Measurements from ENCODE around the gene AGAP1.

AGAP1 gene

DNA sequence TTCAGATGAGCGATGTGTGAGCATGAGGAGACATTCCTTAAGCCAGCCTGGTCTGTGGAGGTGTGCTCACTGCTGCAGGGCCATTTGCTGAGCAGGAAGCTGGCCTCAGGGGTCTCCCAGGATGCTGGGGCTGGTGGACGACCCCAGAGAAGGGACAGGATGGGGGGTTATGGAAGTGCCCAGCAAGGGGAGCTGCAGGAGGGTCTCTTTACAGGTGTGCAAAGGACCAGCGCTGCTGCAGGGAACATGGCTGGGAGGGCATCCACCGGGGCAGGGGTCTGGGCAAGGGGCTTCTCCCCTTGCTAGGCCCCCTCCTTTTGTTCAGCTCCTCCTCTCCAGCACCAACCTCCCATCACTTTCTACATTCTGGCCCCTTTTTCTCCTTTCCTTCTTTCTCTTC lies 489.2 kb downstream of the AGAP1 start:
- DNase-seq = no peak

DNA sequence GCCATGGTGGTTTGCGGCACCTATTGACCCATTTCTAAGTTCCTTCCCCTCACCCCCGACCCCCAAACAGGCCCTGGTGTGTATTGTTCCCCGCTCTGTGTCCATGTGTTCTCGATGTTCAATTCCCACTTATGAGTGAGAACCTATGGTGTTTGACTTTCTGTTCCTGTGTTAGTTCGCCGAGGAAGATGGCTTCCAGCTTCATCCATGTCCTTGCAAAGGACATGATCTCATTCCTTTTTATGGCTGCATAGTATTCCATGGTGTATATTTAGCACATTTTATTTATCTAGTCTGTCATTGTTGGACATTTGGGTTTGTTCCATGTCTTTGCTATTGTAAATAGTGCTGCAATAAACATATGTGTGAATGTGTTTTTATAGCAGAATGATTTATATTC lies 490.7 kb downstream of the AGAP1 start:
- no peak for DNase-seq

DNA sequence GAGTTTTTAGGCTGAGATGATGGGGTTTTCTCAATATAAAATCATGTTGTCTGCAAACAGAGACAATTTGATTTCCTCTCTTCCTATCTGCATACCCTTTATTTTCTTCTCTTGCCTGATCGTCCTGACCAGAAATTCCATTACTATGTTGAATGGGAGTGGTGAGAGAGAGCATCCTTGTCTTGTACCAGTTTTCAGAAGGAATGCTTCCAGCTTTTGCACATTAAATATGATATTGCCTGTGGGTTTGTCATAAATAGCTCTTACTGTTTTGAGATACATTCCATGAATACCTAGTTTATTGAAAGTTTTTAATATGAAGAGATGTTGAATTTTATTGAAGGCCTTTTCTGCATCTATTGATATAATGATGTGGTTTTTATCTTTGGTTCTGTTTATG lies 492.5 kb downstream of the AGAP1 start:
- DNase-seq = no peak

DNA sequence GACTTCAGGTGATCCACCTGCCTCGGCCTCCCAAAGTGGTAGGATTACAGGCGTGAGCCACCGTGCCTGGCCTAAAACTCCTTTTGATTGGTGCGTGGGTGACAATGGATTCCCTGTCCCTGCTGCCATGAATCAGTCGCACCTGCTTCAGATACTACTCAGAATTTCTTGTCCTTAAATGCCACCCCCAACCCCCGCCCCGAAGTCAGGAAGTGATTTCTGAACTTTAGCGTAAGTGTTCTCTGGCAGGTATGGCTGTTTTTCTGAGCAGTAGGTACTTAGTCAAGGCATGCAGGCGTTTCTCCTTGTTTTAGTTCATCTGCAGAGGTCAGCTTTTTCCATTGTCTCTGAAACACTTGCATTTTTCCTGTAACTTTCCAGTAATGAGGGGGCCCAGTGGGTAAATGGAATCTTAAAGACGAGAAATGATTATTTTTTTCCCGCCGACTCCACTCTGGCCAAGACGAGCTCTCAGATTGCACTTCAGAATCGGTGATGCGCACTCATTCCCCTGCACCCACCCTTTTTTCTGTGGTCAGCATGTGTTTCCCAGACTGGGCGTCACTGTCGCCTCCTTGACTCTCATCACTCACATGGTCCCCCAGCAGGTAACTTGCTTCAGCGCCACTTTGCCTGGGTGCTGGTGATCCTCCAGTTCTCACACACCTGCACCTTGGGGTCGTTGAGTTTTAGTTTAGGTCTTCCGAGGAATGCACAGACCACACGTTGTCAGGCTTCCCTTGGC lies 494.6 kb downstream of the AGAP1 start:
- DNase-seq = no peak

DNA sequence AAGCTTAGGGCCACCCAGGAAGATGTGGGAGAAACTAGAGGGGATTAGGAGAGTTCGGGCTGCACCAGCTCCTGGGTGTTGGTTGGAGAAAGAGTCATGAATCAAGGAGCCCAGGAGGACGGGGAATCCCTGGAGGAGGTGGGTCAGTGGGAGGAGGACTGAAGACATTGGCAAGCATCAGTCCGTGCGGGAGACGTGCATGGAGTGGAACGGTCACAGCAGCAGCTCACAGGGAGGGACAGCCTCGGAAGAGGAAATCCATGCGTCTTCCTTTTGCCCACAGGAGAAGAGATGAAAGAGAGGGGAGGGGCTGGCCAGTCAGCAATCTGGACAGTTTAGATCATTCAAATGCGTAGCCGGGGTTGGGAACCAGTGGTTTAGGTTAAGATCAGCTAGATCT lies 495.7 kb downstream of the AGAP1 start:
- no peak for DNase-seq

DNA sequence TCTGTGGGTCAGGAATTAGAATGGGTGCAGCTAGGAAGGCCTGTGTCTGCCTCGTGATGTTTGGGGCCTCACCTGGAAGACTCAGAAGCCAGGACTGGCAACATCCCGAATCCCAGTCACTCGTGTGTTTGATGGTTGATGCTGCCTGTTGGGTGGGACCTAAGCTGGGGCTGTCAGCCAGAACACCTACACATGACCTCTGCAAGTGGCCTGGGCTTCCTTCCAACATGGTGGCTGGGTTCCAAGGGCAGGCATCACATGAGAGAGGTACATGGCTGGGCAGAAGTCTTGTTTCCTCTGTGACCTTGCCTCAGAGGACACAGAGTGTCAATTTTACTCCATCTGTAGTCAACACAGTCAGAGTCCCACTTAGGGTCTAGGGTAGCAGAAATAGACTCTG lies 496.5 kb downstream of the AGAP1 start:
- DNase-seq = no peak

DNA sequence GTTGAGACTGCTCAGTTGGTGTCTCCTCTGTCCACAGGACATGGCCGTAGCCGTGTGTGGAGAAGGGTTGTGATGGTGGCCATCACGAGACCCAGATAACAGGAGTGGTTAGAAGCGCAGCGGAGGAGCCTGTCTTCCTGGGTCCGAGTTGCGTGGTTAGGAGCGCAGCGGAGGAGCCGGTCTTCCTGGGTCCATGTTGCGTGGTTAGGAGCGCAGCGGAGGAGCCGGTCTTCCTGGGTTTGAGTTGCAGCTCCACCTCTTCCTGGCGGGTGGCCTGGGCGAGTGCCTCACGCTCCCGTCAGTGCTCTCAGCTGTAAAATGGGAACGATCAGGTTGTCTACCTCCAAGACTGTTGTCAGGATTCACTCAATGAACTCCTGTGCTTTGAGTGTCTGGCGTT lies 498.2 kb downstream of the AGAP1 start:
- DNase-seq = no peak

DNA sequence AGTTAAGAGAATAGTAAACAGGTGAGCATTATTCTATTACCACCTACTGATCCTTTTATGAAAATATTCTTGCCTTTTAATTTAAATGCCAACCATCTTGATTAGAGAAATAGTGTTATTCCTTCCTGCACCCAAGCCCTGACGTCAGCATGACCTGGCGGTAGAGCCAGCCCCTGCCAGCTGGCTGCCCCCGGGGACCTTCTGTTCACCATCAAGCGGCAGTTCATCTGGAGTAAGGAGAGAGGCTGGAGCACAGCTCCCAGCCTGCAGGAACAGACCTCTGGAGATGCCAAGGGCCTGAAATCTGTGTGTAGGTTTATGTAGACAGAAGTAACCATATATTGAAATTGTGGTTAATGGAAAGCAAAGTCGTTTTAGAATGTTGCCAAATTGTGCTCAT lies 502.6 kb downstream of the AGAP1 start:
- DNase-seq = no peak

DNA sequence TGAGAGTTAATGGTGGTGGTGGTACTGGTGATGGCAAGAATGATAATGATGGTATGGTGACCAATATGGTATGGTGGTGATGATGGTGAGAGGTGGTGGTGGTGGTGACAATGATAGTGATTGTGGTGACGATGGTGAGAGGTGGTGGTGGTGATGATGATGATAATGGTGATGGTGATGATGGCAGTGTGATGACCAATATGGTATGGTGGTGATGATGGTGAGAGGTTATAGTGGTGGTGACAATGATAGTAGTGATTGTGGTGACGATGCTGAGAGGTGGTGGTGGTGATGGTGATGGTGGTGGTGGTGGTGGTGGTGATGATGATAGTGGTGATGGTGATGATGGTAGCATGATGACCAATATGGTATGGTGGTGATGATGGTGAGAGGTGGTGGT lies 505.2 kb downstream of the AGAP1 start:
- no peak for DNase-seq

DNA sequence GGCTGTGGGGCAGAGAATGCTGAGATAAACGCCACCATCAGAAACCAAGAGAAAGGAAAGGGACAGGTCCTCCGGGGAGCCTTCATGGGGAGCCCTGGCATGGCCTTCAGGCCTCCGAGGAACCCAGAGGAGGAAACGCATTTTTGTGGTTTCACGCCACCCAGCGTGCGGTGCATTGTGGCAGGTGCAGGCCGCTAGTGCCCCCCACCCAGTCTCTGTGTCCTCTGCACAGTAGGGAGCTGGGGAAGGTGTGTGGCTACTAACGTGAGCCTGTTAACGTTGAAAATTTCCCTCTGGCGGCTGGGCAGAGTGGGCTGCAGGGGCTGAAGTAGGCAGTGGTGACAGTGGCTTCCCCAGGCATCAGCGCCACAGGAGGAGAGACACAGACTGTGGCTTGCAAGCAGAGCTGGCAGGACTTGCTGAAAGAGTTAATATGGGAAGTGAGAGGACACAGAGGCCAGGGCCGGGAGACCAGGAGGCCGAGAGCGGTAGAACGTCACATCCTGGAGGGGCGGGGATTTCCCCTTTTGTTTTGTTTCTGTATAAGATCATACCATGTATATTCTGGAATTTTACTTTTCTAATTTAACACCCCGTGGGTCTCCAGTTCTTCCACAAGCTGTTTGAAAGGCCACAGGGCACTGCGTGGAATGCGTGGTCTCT lies 507.5 kb downstream of the AGAP1 start:
- no peak for DNase-seq

DNA sequence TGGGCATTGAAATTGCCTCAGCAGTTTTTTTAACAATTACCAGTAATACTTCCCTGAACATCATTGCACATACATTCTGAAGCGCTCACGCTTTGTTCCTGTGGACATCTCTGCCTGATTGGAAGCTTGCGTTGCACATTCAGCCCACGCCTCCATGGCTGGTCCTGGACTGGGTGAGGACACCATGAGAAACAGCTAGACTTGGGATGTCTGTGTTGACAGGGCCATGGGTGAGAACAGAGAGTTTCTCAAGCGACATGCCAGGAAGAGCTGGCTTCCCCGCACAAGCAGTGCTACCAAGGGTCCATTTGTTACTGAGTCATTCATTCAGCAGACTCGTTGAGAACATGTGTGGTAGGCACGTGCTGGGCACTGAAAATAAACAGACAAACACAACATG lies 508.0 kb downstream of the AGAP1 start:
- no peak for DNase-seq

DNA sequence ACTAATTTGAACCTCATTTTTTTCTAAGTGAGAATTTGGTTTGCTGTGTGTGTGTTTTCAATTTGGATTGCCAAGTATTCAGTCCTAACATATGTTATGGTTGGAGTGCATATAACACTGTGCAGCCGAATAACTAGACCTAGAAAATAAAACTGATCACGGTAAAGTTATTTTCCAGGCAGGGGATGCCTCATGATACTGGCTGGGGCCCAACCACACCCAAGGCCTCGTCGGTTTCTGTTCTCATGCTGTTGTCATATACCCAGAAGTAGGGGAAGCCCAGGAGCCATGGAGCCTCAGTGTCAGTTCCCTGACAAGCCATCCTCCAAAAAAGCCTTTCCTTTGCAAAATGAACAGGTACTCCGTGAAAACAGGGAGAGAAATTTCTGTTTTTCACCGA lies 514.2 kb downstream of the AGAP1 start:
- no peak for DNase-seq

DNA sequence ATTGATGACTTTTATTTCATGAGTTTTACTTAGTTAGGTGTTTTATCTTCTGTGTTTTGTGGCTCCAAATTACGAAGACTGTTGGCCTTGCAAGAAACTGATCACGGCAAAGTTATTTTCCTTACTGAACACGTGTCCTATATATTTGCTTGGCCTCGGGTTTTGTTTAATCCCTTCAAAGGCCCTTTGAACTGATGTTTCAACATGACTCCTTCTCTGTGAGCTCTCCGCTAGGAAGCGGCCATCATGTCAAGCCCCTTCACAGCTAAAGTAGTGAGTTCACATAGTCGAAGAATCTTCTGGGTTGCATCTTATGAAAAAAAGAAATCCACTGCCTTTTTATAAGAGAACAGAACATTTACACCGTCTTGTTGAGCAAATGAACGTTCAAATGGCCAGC lies 515.0 kb downstream of the AGAP1 start:
- no peak for DNase-seq

DNA sequence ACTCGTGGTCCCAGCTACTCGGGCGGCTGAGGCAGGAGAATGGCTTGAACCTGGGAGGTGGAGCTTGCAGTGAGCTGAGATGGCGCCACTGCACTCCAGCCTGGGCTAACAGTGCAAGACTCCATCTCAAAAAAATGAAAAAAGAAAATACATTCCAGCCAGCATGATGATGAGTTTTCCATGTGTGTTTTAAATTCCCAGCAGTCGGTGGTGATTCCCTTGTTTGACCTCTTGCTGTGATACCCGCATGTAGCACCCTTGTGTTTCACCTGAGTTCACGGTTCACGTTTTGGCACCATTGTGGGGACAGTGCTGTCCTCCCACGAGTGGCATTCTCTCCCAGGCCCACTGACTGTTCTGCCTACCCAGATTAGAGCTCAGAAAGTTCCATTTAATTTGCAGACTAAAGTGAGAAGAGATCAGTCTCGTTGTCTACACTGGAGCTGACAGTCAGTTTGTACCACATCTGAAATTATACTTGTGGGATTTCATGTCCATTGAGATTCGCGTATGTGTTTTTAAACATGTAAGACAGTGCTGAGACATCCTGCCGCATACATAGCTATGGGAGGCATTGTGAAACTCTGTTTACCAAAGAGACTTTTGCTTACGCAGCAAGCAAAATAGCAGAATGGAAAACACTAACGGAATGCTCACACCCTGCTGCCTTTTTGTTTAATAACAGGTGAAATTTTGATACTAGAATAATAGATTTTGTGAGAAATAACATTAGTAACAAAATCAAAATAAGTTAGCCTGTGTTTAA lies 517.3 kb downstream of the AGAP1 start:
- no peak for DNase-seq

DNA sequence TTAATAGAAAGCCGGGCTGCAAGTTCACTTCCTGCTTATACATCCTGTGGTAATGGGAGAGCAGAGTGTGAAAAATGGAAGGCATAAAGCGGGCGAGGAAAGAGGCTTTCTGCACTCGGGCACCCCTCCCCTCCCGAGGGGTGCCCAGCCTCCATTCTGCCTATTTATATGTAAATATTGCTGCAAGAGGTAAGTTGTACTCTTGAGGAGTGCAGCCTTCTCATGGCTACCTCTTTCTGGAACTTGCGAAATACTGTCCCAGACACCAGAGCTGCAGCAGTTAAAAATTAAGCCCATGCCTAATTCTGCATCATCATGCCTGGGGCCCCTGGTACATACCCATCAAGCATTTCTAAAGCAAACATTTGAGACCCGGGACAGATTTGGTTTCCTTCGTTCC lies 518.3 kb downstream of the AGAP1 start:
- DNase-seq = no peak

DNA sequence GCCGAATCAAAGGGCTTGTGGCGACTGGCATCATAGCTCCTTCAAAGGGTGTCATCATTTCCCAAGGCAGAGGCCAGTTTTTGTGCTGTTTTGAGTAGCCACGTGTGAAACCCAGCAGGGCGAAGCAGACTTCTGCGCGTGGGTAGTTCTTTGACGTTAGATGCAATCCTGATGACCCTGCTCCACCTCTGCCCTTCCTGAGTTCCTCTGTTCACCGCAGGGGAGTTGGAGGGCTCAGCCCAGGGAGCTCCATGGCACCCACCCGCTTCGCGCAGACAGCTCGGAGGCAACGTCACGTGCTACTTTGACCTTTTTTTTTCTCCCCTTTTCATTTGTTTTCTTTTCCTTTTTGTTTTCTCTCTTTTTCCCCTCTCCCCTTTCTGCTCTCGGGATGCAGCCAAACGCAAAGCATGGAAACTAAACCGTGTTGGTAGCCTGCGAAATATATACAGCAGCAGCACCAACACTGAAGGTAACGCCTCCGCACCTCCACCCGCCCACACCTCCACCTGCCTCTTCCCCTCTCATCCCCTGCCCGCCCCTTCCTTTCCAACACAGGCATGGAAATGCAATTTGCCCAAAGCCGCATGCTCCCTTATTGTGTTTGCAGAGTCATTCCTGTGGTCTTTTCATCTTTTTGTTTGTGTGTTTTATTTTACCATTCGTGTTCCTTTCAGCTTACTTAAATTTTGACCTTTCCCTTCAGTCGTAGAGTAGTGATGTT lies 520.7 kb downstream of the AGAP1 start:
- no peak for DNase-seq

DNA sequence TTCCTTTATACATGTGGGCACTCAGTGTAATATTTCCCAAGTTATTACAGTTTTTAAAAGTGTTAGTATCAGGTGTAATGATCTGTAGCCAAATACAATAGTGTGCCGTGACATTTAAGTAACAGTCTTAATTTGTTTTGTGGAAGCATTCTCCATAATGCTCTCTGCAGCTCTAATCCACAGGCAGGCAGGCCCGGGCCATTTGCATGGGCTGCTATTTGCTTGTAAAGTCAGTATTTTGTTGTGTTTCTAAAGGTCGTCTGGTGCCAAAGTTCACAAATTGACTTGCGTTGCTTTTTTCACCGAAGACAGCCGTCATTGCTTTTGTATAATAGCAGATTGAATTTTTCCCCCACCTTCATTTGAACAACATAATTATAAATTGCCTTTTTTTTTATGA lies 521.3 kb downstream of the AGAP1 start:
- no peak for DNase-seq

DNA sequence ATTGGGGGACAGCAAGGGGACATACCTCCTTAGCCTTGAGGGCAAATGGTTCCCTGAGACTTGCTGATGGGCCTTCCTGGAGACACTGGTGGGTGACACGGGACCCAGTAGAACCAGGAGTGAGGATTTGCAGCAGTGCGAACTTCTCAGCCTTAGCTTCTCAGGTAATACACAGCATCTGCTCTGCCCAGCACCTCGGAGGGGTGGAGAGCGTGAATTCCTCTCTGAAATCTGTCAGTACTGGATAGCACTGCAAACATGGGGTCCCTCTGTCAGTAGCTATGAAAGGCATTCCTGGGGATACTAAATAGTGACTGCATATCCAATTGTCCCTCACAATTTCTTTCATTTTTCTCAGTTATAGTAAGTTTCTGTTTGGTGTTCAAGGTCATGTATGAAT lies 522.7 kb downstream of the AGAP1 start:
- DNase-seq = no peak

DNA sequence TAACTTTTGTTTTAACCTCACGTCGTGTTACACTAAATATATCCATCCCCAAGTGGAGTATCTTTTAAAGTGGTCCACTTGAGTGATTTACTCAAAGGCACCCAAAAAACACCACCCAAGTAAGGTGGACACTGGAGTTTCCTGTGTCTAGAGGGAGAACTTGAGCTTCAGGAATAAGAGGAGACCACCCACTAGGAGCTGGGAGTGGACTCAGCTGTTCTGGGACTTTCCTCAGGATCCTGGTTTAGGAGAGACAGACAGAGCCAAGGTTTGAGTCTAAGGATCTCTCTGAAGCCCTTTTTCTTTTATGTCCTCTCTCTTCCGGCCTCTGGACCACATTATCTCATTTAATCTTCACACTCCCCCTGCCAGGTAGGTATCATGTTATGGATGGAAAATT lies 523.6 kb downstream of the AGAP1 start:
- no peak for DNase-seq

DNA sequence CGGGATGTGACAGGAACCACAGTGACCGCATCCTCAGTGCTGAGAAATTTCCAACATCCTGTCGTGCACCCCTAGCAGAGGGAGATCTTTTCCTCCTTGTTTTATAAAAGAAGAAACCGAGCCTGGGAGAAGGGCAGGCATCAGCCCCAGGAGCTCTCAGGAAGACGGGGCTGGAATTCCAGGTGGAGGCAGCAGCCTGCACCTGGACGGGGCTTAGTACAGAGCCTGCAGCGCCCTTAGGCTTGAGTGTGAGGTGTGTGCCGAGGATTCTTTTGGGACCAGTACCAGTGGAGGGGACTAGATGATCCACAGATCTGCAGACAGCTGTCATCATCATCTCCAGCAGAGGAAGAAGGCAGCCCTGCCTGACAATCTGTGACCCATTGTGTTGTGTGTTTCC lies 525.6 kb downstream of the AGAP1 start:
- no peak for DNase-seq

DNA sequence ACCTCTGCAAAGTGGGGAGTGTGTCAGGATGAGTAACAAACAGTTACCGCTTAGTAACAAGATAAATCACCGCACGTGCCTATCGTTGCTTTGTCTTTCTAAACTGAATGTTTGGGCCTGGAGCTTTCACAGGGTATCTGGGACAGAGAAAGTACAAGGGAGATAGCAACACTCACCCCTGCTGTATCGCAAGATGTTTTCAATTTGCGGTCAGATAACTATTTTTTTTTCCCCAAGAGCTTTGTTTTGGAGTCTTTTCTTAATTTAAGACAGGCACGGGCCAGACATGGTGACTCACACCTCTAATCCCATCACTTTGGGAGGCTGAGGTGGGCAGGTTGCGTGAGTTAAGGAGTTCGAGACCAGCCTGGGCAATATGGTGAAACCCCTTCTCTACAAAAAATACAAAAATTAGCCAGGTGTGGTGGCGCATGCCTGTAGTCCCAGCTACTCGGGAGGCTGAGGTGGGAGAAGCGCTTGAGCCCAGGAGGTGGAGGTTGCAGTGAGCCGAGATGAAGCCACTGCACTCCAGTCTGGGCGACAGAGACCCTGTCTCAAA lies 527.7 kb downstream of the AGAP1 start:
- no peak for DNase-seq

DNA sequence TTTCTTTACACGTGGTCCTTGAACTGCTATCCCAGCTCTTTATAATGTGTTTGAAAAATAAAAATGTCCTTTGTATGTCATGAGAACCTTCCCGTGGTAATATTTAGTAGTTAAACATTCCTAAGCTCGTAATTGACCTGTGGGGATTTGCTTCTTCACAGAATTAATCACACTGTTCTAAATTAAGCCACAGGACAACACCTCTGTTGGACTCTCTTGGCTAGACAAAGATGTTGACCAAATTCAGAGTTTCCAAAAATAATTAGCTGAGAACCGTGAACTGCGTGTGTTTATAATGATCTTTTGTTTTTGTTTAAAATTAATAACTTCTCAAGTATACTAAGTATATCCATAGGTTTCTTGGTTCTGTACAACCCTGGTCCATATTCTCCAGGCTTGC lies 528.3 kb downstream of the AGAP1 start:
- DNase-seq = no peak

DNA sequence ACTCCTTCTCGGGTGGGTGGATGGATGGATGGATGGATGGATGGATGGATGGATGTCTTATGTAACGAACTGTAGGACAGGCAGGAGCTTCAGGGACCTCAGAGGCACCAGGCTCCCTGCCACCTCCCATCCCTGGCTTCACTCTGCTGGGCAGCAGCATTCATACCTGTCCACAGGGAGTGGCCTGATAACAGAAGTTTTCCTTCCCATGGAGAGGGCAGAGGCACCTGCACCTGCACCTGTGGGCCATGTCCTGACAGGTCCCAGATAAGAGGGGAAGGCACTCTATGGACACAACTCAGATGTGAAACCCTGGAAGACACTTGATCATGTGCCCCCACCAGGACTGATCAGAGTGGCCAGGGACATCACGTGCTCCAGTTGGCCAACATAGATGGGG lies 532.0 kb downstream of the AGAP1 start:
- no peak for DNase-seq

Data from stimulated activated naive CD4-positive, alpha-beta T cell (primary cell).